Inflammatory macrophage treated with lipopolysaccharide for 1 hour (primary cell): Measurements from ENCODE around the gene EML6.

Source experiments
- DNase-seq, 2 donors: peaks; one replicate each; pipeline ENCODE4 v3.0.0-alpha.2; 2020 to 2022

EML6 gene

DNA sequence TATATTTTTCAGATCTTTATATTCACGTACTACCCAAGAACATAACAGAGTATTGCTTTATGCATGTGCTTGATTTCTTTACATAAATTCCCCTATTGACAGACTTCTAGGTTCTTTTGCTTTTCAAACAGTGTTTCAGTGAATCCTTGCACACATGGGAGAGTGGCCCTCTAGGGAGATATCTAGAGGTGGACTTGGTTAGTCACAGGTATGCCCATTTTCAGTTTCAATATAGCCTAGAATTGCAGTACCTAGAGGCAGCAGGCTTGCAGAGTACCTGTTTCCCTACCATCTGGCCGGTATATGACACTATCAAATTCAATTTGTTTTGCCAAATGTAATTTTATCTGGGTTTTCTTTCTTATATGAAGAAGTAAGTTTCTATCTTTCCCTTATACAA lies 36.8 kb downstream of the EML6 start:
- no peak for DNase-seq

DNA sequence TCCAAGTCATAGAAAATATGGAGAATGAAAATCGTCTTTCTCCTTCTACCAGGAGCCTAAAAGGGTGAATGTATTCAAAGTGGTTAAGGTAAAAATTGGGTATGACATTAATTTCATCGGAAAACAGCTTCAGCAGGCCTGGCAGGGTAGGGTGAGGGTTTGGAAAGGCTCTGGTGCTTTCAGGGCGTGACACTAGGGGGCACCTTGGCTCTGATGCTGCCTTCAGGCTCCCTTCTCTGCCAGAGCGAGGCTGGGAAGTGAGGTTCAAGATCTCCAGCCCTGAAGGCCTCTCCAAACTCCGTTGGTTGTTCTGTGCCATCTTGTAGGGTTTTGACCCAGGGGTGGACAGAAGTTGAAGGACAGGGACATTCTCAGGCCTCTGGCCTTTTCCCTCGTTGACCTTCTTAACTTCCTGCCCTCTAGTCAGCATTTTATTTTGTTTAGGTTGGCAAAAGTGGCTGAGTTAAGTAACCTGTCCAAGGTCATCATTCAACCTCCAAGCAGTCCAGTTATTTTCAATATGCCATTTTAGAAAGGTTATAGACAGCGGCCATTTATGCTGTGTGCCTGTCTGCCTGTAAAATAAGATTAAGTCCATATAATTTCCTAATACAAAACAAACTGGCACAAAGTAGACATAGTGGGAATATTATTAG lies 40.3 kb downstream of the EML6 start:
- peak in 1 of 2 donors; percentile 6 for DNase-seq

DNA sequence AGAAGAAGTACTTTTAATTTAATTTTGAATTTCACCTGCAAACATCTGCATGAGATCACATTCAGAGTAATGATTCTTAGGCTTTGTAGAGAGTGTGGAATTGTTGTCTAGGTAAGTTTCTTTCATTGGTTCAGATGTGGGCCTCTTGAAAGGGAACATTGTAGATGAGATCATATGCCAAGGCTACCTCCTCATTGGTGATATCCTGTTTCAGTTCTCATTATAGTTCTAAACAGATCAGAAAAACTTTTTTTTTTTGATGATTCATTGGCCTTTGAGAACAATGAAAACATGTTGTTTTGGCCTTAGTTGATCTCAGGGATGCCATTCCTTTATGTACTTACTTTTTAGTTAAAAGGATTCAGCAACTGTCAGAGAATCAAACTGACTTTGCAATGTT lies 44.5 kb downstream of the EML6 start:
- peak in 1 of 2 donors; percentile 8 for DNase-seq

GRCh38 chr2:54768772-54769428 lies 45.4 kb downstream of the EML6 start:
- no peak for DNase-seq

GRCh38 chr2:54770211-54770610 lies 46.7 kb downstream of the EML6 start:
- DNase-seq: no peak

DNA sequence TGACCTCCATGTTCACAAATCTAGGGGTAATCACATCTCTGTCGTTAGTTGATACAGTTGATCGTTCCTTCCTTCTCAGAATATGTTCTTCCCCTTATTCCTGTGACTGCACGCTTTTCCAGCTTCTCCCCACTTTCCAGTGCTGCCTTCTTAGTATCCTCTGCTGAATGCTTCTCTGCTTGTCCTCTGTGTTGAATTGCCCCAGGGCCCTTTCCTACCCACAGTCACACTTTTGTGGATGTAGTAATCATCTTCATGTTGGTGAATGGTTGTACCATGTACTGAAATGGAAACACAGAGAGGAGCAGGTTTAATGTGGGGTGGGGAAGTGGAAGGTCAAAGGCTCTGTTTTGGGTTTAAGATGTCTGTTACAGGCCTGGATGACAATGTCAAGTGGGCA lies 47.2 kb downstream of the EML6 start:
- no peak for DNase-seq

- DNase-seq: no peak
Observed at GRCh38 chr2:54771166-54771885, 47.9 kb downstream of the EML6 start.

- no peak for DNase-seq
Observed at GRCh38 chr2:54772110-54772509, 48.6 kb downstream of the EML6 start.

- DNase-seq: no peak
Observed at GRCh38 chr2:54772531-54772930, 49.1 kb downstream of the EML6 start.

DNA sequence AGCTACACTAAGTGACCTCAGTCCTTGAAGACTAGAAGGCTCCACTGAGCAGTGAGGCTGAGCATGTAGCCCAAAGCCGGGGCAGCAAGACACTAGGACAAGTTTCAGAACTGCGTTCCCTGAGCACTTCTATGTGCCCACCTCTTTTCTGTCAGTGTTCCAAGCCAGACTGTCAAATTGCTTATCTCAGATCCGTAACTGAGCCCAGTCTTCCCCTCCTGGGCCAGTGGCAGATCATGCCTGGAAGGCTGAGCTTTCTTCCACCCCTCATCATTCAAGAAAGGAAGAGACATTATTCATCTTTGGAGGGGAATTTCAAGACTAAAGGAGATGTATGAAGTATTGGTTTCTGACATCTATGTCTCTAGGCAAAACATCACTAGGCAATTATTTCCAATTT lies 49.8 kb downstream of the EML6 start:
- DNase-seq: no peak

- DNase-seq: no peak
Observed at GRCh38 chr2:54773838-54774237, 50.4 kb downstream of the EML6 start.

DNA sequence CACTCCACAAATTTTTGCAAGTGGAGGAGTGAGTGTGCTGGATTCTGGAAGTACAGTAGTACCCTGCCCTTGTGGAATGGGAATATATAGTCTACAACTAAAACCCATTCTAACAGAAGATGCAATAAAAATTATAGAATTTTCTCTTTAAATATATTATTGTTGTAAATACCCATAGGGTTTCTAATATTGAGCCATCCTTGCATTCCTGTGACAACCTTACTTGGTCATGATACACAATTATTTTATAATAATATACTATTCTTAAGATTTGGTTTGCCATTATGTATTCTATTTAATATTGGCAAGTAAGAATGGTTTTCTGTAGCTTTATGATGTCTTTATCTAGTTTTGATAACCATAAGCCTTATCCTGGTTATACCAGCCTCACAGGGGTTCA lies 52.2 kb downstream of the EML6 start:
- no peak for DNase-seq

DNA sequence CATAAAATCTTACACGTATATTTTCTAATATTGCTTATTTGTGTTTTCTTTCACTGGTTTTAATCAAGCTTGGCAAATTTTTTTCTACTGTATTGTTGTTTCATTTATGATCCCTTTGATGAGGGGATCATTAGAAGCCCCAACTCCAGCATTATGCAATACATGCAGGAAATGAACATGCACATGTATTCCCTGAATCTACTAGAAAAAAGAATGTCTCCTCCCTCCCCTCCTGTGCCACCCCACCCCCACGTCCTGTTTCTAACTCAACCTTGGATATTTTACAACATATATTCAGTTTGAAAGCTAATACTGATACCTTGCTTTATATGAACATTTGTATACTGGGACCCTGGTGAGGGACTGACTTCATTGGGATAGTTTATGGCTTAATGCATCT lies 53.0 kb downstream of the EML6 start:
- DNase-seq: no peak

DNA sequence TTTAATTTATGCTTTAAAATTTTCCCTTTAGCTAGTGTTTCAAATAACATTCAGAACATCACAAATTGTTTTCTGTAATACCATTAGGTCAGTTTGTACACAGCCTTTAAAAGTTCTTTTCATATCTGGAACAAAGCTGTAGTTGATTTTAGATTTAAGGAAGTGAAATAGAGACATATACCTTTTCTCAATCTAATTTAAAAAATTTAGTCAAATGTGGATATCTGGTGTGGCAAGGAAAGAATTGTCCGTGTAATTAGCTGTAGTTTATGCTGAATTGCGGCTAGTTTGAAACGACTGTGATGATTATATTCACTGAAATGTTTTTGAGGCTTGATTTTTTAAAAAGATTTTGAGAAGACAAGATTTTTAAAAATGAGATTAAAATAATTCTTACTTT lies 59.9 kb downstream of the EML6 start:
- DNase-seq: no peak

DNA sequence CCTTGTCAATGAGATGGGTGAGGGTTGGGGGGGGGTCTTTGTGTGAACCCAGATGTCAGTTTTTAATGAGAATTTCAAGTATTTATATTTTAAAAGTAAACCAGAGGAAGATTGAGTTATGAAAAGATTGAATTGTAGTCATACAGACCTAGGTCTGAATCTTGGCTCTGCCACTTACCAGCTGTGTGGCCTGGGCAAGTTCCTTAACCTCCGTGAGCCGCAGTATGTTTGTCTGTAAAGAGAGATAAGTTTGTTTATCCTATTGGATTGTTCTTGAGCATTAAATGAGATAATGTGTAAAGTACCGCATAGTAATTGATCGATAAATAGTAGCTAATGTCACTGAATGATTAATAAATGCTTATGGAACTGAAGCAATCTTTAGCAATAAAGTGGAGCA lies 63.8 kb downstream of the EML6 start:
- no peak for DNase-seq

DNA sequence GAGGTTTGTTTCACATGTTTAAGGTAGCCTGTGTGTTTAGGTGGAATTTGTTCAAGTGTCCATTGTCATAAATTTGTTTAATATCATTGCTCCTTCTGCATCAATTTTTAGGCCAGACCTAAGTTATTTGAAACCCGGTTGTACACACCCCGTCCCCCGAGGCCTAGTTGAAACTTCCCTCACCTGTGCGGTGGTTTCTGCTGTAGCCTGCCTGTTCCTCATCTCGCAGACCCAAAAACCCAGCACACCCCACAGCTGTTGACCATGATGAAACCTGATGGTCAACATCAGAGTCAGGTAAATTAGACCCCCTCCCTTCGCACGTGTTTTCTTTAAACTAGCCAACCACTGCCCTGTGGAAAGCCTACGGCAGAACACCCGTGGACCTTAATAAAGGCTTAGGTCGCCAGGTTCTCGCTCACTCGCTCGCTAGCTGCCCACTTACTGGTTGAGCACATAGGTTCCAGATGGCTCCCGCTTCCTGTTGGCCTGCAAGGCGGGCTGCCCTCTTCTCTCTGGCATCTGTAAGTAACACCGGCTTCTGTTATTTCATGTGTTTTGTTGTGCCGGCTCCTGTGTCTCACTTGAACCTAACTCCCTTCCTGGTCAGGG lies 64.4 kb downstream of the EML6 start:
- DNase-seq: no peak

DNA sequence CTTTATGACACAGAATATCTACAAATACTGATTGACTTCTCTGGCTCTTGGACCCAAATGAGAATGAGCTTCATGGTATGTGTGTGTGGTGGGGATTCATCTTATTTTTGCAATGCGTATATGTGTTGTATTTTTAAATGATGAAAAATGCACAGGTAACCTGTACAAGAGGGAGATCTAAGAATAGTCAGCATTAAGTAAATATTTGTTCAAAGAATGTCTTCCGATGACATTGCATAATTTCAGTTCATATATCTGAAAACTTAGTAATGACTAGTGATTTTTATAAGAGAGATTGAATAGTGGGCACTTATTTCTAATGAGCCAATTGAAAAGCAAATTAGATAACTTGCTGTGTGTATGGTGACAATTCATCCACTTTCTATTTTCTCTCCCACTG lies 66.4 kb downstream of the EML6 start:
- no peak for DNase-seq

GRCh38 chr2:54791831-54792230 lies 68.4 kb downstream of the EML6 start:
- DNase-seq: no peak

- no peak for DNase-seq
Observed at GRCh38 chr2:54797307-54797706, 73.8 kb downstream of the EML6 start.

DNA sequence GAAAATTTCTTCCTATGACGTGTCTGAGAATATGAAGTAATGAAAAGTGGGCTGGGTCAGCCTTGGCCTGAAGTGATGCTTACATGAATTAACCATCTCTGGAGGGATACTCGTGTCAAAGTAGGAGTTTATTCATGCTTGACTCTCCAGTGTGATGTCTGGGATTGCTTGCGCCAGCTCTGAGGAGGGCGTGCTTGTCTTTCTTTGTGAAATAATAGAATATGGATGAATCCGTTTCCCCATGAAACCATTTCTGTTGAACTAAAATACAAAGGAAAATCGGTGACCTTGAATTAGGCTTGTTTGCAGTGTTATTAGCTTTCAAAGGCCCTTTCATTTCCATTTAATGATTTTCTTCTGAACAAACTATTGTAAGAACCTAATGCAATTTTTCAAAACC lies 77.9 kb downstream of the EML6 start:
- no peak for DNase-seq

GRCh38 chr2:54803783-54804751 lies 80.6 kb downstream of the EML6 start:
- DNase-seq: no peak

DNA sequence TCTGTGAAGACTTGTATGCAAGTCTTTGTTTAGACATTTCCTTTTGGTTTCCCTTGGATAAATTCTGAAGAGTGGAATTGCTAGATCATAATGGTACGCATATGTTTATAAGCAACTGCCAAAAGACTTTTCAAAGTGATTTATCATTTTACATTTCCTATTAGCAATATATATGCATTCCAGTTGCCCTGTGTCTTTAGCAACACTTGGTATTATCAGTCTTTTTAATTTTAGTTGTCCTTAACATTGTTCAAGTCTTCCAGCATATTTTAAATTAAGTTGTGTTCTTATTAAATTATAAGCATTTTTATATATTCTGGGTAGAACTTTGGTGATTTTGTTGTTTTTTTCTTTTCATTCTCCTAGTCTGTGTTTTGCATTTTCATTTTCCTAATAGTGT lies 81.8 kb downstream of the EML6 start:
- no peak for DNase-seq

DNA sequence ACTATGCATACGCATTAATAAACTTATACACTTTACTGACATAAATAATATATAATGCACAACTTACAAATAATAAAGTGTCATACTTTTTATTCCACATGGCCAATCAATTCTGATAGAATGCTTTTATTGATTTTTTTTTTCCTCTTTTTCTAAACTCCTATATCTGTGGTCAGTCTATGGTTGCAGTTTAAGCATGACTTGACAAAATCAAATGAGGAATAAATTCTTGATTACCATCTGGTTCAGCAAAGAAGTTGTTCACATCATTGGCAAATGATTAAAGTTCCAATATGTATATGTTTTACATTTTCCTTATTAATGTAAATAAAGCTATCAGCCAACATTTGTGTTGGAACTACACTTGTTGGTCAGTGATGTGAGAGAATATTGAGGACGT lies 83.5 kb downstream of the EML6 start:
- no peak for DNase-seq
